Measurements from ENCODE around the gene CD81. TPM values are rescaled to one million over a fixed set of nuclear protein-coding genes. Genes with fewer than 3 reads are reported as not detected.
A peak's percentile ranks its signal among the peaks of the same experiment; 100 is the strongest.
"Not testable (repeated sequence)": the region's sequence is repeated elsewhere in the genome, so short reads cannot be mapped to it uniquely, and the experiment has no call there.

CD81 gene
- total RNA-seq, 2 donors from 2014 or later, result 498 to 842 TPM

DNA sequence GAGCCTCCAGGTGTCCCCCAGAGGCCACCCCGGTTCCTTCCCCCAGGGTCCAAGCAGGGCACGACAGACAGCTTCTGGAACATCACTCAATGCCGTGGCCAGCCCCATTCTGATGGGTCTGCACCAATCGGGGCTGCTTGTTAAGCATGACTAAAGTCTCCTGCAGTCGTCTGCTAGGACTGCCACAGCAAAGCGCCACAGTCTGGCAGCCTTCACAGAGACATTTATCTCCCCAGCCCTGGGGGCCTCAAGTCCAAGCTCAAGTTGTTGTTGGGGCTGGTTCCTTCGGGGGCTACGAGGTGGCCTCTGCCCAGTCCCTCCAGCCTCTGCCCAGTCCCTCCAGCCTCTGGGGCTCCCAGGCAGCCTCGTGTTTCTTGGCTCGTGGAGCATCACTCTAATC lies 14.0 kb upstream of the CD81 start:
- ATAC-seq (ENCODE audit: insufficient number of reproducible peaks, low FRiP score, low read depth) (no peak), DNase-seq (ENCODE audit: low spot score) (no peak)
- Histone ChIP-seq H3K36me3 (no peaks in the 10 kb centered on the region), H3K27ac (no peak overlapping the region), H3K4me3 (no peak overlapping the region), H3K9me3 (no peaks in the 10 kb centered on the region), H3K27me3 (replicated peaks; ENCODE audit: insufficient read depth) (no peaks in the 10 kb centered on the region), H3K4me1 (ENCODE audit: control insufficient read depth in 1 of 2, low read depth in 2 of 2) (peaks cover 5 to 18% of the 10 kb centered on the region in 2 donors)
- TF ChIP-seq, protein P1, sequence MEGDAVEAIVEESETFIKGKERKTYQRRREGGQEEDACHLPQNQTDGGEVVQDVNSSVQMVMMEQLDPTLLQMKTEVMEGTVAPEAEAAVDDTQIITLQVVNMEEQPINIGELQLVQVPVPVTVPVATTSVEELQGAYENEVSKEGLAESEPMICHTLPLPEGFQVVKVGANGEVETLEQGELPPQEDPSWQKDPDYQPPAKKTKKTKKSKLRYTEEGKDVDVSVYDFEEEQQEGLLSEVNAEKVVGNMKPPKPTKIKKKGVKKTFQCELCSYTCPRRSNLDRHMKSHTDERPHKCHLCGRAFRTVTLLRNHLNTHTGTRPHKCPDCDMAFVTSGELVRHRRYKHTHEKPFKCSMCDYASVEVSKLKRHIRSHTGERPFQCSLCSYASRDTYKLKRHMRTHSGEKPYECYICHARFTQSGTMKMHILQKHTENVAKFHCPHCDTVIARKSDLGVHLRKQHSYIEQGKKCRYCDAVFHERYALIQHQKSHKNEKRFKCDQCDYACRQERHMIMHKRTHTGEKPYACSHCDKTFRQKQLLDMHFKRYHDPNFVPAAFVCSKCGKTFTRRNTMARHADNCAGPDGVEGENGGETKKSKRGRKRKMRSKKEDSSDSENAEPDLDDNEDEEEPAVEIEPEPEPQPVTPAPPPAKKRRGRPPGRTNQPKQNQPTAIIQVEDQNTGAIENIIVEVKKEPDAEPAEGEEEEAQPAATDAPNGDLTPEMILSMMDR (IDR thresholded peaks at IDR 0.05), result no peak

DNA sequence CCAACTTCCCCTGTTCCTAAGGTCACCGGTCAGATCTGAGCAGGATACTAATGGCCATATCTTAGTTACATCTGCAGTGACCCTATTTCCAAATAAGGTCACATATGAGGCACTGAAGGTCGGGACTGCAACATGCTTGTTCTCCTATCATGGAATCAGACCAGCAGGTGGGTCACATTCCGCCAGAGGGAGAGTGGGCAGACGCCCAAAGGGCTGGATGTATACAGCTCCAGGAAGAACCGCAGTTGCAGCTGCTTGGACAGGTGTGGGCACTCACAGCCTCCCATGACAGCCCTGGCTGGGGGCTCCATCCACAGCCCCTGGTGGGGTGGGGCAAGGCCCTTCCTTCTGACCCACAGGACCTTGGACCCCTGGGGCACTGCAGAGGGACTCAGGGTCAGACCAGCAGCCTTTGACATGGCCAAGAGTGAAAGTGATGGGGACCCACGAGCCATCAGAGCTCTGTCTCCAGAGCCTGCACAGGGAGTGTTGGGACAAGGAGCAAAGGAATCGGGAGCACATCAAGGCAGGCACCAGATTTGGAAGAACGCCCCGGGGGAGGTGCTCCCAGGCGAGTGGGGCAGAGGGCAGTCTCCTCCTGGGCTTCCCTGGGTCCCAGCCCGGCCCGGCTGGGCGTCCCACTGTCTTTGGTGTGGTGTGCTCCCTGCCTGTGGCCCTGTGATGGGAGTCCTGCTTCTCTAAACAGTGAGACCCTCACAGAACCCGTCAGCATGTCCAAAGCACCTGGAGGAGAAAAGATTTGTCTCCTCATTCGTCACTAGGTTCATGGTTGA lies 13.3 kb upstream of the CD81 start:
- H3K4me1 ChIP-seq (ENCODE audit: control insufficient read depth in 1 of 2, low read depth in 2 of 2), result peaks cover 5 to 18% of the 10 kb centered on the region in 2 donors
- no peak for ATAC-seq (ENCODE audit: insufficient number of reproducible peaks, low FRiP score, low read depth)
- DNase-seq (ENCODE audit: low spot score), result no peak
- no peaks in the 10 kb centered on the region for H3K27me3 ChIP-seq (replicated peaks; ENCODE audit: insufficient read depth)
- H3K36me3 ChIP-seq, result no peaks in the 10 kb centered on the region
- TF ChIP-seq, protein P1 (IDR thresholded peaks at IDR 0.05), result no peak
- no peak overlapping the region for H3K27ac ChIP-seq
- H3K9me3 ChIP-seq, result no peaks in the 10 kb centered on the region
- H3K4me3 ChIP-seq, result no peak overlapping the region

DNA sequence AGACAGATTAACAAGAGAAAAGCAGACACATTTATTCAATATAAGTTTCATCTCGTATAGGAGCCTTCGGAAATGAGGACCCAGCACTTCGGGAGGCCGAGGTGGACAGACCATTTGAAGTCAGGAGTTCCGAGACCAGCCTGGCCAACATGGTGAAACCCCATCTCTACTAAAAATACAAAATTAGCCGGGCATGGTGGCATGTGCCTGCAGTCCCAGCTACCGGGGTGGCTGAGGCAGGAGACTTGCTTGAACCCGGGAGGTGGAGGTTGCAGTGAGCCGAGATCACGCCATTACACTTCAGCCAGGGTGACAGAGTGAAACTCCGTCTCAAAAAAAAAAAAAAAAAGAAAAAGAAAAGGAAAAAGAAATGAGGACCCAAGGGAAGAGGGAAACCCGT lies 12.7 kb upstream of the CD81 start:
- not testable (repeated sequence) for DNase-seq (ENCODE audit: low spot score); H3K9me3 ChIP-seq; H3K36me3 ChIP-seq; H3K27me3 ChIP-seq (replicated peaks; ENCODE audit: insufficient read depth); H3K27ac ChIP-seq; ATAC-seq (ENCODE audit: insufficient number of reproducible peaks, low FRiP score, low read depth); H3K4me3 ChIP-seq
- H3K4me1 ChIP-seq (ENCODE audit: control insufficient read depth in 1 of 2, low read depth in 2 of 2), result peaks cover 5 to 18% of the 10 kb centered on the region in 2 donors

DNA sequence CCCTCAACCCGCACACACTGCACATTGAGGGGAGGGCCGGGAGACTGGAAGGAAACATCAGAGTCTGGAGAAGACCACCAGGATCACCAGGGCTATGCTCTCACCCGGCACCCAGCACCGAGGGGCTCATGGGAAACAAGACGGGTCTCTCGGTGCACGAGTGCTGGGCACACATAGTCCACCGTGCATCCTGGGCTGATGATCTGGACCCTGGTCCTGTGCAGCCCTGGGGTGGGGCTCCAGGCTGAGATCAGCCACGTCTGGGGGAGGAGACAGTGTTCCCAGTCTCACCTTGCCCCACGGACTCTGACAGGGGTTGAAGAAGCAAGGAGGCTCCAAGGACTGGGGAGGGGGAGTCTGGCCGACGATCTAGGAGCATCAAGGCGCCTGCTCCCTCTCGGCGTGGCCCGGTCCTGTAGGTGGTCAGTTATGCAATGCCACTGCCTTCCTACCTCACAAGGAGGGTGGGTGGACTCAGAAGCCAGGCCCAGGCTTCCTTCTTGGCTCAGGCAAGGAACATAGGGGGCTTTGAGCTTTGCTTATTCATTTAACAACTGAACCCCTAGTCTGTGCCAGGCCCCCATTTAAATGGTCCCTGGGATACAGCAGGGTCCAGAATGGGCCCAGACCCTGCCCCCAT lies 11.4 kb upstream of the CD81 start:
- H3K4me3 ChIP-seq, result peak overlapping the region; percentile 18
- no peak overlapping the region for H3K27ac ChIP-seq
- H3K4me1 ChIP-seq (ENCODE audit: control insufficient read depth in 1 of 2, low read depth in 2 of 2), result peaks cover 5 to 18% of the 10 kb centered on the region in 2 donors
- H3K27me3 ChIP-seq (replicated peaks; ENCODE audit: insufficient read depth), result no peaks in the 10 kb centered on the region
- ATAC-seq (ENCODE audit: insufficient number of reproducible peaks, low FRiP score, low read depth), result no peak
- no peaks in the 10 kb centered on the region for H3K9me3 ChIP-seq
- no peak for DNase-seq (ENCODE audit: low spot score)
- TF ChIP-seq, protein P1 (IDR thresholded peaks at IDR 0.05), result no peak
- H3K36me3 ChIP-seq, result no peaks in the 10 kb centered on the region

DNA sequence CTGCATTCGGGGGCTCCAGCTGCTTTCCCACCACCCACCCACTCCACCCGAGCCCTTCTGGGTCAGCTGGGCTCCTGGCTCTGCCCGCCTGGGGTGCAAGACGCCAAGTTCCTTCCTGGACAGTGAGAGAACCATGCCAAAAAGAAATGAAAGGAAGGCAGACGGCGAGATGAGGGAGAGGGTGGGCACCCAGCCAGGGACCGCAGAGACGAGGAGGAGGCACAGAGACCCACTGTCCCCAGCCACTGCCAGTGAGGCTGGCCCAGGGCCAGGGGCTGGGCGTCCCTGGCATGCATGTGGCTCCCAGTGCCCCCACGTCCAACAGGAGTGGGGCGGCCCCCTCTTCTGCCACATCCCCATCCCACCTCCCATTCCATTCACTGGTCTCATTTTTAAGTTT lies 10.8 kb upstream of the CD81 start:
- DNase-seq (ENCODE audit: low spot score), result no peak

More for the DNA sequence above, 10.8 kb upstream of the CD81 start:
- Histone ChIP-seq H3K4me3 (peak overlapping the region; percentile 18), H3K9me3 (no peaks in the 10 kb centered on the region), H3K27me3 (replicated peaks; ENCODE audit: insufficient read depth) (no peaks in the 10 kb centered on the region), H3K27ac (no peak overlapping the region), H3K36me3 (no peaks in the 10 kb centered on the region), H3K4me1 (ENCODE audit: control insufficient read depth in 1 of 2, low read depth in 2 of 2) (peaks cover 5 to 18% of the 10 kb centered on the region in 2 donors)
- ATAC-seq (ENCODE audit: insufficient number of reproducible peaks, low FRiP score, low read depth), result no peak
- TF ChIP-seq, protein P1 (IDR thresholded peaks at IDR 0.05), result no peak

Measured in thoracic aorta (tissue), 2 donors.